GM18873 (cell line): Measurements from ENCODE around the gene RPS29.
"Not testable (repeated sequence)": the region's sequence is repeated elsewhere in the genome, so short reads cannot be mapped to it uniquely, and the experiment has no call there.

Experiments used
- ATAC-seq: cut with Tn5 transposase; IDR thresholded peaks from one replicate; pipeline ENCODE4 v1.9.1; 2021; ENCODE audit warnings: mild to moderate bottlenecking, moderate library complexity, moderate number of reproducible peaks; ENCODE audit not compliant: unreplicated experiment, low FRiP score

The RPS29 gene

DNA sequence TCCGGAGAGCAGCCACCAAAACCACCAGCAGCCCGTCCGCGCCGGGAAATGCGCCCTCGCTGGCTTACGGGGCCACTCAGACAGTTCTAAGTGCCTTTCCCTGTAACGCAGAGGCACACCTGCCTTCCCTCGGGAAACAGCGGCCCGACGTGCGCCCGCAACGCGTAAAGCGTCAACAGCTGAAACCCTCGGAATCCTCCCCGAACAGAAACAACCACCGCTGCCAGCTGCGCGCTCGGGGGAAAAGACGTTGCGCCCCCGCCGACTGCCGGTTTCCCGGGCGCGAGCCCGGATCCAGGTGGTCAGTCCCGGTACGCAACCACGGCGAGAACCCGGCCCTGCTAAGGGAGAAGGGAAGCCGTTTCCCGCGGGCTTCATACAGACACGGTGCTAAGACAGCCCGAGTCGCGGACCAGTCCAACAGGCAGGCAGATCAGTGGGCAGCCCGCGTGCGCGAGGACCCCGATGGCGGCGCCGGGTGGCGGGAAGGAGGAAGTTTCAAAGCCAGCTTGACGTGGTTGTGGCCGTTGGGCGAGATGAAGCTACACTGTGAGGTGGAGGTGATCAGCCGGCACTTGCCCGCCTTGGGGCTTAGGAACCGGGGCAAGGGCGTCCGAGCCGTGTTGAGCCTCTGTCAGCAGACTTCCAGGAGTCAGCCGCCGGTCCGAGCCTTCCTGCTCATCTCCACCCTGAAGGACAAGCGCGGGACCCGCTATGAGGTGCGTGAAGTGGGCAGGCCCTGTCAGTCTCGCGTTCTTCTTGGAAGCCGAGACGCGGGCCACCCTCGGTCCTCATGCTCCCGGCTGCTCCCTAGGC lies 12.5 kb upstream of the RPS29 start, which contains the start of gene LRR1:
Gene LRR1 (plus strand): TSS at position 456 of the 816 bp plus-strand sequence. CDS start 81 bp downstream, at position 537.
- ATAC-seq, result peak; percentile 38

DNA sequence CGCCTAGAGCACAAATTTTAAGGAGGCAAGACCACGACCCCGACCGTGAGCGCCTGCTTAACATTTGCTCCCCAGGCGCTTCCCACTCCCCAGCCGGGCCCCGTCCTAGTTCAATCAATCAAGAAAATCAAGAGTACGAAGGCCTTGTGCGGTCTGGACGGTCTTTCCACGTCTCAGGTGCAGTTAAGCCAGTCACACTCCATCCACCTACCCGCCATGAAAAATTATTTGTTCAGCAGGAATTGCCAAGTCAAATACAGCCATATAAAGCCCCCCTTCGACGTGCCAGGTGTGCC lies 12.0 kb upstream of the RPS29 start:
- ATAC-seq, result no peak

DNA sequence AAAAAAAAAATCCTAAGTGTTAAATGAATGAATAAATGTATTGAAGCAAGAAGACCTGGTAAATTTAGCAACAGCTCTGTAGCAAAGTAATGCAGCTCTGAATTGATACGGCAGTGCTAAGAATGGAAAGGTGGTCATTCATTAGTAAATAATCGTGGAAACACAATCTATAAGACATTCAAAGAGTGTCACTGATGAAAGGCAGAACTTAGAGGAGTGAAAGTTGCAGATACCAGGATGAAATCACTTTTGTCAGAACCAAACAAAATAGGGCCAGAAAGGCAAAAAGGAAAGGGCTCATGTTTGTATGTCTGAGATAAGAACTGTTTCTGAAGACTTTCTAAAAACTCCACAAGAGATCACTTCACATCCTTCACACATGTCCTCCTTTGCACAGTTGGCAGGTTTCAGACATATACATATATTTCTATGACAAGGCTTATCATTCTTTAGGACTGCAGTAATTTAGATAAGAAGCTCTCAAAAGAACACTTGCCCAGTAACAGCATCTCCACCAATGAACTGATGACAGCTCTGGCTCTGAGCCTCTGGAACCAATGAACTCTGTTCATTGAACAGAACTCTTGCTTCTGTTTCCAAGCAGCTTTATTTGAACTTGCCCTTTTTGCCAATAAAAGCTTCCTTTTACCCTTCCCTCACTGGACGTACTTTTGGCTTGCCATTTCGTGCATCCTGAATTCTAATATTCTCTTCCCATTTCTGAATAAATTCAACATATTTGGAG lies 8.3 kb upstream of the RPS29 start:
- ATAC-seq, result no peak

DNA sequence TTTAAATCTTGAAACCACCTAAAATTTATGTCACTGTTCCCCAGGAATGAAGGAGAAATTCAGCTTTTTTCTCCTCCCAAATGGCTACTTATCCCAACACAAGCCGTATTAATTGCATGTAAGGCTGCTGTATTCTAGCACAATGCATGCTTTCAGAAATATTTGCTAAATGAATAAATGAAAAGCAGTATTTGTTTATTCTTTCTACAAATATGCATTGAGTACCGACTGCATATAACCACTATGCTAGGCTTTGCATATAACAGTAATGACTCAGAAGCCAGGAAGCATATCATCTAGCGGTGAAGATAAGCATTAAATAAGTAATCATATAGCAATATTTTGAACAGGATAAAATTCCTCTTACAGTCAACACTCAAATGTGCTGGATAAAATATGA lies 6.8 kb upstream of the RPS29 start:
- no peak for ATAC-seq

DNA sequence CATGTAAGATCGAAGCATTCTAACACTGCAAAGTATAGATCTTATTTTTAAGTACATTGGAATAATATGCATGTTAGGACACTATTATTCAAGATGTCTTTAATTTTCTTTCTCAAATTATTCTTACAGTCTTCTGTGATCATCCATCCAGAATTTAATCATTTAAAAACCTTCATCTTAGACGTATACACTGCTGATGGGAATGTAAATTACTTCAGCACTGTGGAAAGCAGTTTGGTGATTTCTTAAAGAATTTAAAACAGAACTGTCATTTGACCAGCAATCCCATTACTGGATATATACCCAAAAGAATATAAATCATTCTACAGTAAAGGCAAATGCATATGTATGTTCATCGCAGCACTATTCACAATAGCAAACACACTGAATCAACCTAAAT lies 3.2 kb upstream of the RPS29 start:
- no peak for ATAC-seq

DNA sequence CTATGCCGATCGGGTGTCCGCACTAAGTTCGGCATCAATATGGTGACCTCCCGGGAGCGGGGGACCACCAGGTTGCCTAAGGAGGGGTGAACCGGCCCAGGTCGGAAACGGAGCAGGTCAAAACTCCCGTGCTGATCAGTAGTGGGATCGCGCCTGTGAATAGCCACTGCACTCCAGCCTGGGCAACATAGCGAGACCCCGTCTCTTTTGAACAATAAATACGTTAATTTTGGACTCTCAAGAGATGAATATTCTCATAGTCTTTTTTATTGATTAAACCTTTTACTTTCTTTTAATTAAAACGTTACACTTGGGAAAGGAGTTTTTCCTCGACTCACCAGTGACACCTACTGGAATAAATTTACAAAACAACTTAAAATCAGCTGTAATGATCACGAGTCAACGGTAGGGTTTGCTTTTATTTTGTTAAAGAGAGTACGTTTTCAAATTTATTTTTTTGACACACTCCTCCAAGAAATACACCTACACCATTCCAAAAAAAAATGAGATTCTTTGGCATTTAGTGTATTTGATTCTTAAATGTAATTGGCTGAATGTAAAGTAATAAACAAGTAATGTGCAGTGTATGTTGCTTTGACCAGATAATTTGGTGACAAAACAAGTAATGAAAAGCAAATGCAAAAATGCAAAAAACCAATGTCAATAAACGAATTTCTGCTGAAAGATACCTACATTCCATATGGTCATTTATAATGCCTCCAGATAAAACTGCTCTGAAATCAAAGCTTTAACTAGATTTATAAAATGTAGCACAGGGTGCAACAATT lies 687 bp upstream of the RPS29 start:
- peak; percentile 29 for ATAC-seq

DNA sequence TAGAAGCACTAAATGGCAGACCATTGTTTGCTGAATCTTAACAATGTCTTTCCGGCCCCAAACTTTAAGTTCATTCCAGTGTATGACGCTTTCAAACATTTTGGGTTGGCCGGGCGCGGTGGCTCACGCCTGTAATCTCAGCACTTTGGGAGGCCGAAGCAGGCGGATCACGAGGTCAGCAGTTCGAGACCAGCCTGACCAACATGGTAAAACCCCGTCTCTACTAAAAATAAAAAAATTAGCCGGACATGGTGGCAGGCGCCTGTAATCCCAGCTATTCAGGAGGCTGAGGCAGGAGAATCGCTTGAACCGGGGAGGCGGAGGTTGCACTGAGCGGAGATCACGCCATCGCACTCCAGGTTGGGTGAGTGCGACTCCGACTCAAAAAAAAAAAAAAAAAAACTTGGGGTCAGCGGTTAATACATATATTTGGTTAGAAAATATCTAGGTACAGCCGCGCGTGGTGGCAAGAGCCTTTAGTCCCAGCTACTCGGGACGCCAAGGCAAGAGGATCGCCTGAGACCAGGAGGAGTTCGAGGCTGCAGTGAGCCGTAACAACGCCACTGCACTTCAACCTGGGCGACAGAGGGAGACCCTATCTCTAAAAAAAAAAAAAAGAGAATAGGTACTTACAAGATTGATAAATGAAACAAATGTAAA lies 1.1 kb downstream of the RPS29 start:
- not testable (repeated sequence) for ATAC-seq

DNA sequence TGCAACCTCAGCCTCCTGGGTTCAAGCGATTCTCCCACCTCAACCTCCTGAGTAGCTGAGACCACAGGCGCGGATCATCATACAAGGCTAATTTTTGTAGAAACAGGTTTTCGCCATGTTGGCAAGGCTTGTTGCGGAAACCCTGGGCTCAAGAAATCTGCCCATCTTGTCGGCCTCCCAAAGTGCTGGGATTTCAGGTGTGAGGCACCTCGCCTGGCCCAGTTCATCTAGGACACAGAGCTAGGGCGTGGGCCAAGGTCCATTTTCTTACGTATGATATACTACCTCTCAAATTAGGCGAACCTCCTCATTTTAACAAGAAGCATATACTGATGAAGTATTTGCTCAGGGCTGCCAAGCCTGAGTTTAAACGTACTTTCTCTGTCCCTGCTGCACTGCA lies 2.1 kb downstream of the RPS29 start:
- ATAC-seq, result no peak

DNA sequence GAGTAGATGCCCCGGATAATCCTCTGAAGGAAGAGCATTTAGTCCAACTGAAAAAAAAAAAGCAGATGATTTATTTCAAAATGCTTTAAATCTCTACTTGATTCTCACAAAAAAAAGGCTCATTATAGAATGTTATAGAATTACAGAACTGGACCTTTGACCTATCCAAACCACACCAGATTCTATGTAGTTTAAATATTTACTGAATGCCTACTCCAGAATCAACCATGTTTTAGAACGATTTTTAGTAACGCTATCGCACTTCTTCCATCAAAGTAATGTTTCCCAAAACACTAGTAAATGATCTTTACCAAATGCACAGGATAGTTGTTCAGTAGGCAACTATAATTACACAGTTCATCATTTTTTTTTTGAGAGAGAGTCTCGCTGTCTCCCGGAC lies 2.6 kb downstream of the RPS29 start:
- ATAC-seq, result no peak

DNA sequence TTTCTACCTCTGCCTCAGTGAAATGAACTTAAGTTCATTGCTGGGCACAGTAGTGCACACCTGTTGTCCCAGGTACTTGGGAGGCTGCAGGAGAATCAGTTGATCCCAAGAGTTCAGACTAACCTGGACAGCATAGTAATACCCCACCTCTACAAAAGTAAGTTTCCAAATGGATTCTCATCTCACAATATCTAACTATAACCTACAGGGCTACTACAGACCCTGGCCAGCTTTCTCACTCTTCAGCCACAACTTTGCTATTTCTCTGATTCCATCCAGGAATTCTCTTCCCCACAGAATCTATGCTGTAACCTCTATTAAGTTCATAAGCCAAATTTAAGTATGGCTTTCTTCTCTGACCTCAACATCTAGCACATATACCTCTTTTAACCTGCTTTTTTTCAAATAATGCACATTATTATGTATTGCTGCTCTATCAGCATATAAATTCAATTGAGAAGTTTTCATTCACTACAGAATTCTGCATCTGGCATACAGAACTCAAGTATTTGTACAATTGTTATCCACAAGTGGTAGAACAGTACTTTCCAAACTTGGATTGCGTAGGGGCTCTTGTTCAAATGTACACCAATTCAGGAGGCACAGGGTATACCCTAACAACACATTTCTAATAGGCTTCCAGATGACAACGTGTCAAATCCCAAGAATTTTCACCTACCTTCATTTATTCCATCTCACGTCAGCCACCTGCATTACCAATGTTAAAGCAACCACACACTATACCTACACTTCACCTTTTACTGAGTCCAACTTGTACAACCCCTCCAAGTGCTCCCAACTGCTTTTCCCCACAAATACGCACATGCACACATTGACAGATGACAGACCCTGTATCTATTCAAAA lies 3.8 kb downstream of the RPS29 start:
- ATAC-seq, result no peak

DNA sequence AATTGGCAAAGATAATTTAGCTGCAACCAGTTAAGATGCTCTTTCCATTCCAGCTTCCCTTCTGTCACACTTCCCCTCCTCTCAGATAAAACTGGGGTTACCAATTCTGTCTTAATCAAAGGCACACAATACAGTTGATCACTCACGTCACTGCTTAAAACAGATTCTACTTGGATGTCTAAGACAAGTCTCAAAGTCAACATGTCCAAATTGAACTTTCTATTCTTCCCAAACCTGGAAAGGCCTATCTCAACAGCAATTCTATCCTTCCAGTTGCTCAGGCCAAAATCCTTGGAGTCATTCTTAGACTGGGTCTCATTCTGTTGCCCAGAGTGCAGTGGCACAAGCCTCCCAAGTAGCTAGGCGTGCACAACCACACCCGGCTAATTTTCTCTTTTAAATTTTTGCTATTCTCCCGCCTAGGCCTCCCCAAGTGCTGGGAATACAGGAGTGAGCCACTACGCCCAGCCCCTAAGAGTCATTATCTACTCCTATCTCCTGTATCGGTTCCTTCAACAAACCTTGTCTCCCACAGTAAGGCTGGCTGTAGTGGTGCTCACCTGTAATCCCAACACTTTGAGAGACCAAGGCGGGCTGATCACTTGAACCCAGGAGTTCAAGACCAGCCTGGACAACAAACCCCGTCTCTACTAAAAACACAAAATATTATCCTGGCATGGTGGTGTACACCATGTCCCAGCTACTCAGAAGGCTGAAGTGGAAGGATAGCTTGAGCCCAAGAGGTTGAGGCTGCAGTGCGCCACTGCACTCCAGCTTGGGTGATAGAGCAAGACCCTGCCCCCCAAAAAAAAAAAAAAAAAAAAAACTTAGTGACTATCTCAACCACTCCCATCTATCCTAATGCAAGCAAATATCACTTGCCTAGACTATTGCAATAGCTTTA lies 4.7 kb downstream of the RPS29 start:
- ATAC-seq, result no peak

DNA sequence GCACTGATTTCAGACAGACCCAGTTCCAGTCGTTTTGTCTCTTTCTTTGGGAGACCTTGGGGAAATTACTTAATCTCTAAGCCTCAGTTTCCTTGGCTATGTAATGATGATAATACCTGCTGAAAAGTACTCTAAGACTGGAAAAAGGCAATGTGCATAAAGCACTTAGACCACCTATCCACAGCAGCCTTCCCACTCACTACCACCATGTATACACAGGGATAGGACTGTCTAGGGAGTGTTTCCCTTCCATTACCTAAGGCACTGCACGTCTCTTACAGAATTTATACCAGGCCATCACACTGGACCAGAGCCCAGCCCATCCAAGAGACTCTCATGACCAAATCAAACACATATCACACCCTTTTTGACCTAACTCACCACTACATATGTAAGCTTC lies 6.3 kb downstream of the RPS29 start:
- ATAC-seq, result no peak

DNA sequence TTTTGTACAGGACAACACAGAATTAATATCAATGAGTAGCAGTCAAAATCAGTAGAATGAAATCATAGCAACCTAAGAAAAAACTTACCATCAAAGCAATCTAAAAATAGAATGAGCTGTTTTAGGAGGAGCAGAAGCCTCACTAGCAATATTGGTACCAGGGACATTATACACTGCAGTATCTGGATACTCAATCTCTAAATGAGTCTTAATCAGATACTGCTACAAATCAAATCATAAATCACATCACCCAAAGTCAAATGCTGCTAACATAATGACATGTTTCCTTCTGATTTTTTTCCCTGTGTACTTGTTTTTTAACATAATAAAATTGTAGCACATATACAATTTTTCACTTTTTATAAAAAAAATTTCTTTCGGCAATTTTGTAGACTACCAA lies 8.0 kb downstream of the RPS29 start:
- no peak for ATAC-seq

DNA sequence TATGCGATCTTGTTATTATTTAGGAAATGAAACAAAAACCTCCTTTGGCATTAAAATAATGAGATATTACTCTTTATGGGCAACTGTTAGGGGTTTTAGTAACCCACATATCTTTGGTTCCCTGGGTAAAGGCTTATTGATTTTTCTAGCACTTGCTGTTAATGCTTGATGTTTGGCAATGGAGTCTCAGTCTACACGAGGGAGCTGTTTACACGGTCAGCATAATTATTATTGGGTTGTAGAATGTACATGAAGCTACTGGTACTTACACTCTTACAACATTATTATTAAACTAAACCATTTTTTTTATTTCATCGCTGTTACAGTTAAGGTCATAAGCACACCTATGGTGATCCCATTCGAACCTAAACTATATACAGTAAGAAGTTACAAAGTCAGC lies 12.1 kb downstream of the RPS29 start:
- ATAC-seq, result no peak

DNA sequence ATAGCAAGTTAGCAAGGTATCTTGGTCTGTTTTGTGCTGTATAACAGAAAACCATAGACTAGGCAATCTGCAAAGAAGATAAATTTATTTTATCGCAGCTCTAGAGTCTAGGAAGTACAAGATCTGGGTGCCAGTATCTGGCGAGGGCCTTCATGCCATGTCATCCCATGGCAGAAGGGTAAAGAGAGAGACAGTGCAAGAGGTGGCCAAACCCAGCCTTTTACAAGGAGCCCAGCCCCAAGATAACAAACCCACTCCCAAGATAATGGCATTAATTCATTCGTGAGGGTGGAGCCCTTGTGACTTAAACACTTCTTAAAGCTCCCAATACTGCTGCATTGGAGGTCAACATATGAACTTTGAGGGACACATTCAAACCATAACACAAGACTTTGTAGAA lies 16.9 kb downstream of the RPS29 start:
- ATAC-seq, result no peak

DNA sequence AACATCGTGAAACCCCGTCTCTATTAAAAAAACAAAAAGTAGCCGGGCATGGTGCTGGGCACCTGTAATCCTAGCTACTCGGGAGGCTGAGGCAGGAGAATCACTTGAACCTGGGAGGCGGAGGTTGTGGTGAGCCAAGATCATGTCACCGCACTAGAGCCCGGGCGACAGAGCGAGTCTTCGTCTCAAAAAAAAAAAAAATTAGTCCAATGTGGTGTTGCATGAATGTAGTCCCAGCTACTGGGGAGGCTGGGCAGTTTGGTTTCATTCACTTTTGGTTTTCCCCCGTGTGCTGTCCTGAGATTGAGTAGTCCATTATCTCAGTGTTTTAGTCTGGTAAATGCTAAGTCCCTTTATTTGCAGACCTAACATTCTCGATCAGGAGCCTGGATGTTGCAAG lies 19.5 kb downstream of the RPS29 start:
- ATAC-seq, result no peak

DNA sequence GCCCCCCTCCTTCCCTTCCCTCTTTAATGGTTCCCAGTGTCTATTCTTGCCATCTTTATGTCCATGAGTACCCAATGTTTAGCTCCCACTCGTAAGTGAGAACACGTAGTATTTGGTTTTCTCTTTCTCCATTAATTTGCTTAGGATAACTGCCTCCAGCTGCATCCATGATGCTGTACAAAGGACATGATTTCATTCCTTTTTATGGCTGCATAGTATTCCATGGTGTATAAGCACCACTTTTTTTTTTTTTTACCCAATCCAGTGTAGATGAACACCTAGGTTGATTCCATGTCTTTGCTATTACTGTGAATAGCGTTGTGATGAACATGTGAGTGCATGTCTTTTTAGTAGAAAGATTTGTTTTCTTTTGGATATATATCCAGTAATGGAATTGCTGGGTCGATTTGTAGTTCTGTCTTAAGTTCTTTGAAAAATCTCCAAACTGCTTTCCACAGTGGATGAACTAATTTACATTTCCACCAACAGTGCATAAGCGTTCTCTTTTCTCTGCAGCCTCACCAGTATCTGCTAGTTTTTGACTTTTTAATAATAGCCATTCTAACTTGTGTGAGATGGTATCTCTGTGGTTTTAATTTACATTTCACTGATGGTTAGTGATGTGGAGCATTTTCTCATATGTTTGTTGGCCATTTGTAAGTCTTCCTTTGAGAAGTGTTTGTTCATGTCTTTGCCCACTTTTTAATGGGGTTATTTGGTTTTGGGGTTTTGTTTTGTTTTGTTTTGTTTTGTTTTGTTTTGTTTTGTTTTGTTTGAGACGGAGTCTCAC lies 26.0 kb downstream of the RPS29 start:
- no peak for ATAC-seq

DNA sequence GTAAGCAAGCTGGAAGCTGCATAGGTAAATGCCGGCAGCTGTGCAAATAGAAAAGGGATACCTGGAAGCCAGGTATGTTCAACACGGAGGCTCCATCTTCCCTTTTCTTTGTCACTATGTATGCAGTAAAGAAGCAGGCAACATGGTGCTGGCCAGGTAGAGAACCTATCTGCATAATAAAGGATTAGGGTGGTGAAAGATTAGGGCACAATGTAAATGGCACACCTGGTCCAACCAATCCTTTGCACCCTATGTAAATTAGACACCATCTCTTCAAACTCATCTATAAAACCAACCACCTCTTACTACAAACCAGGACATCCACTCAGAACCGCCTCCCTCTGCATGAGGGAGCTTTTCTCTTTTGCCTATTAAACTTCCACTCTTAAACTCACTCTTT lies 32.3 kb downstream of the RPS29 start:
- no peak for ATAC-seq
